Progenitor cell of endocrine pancreas (in vitro differentiated cells): ENCODE results near the gene CSHL1. TPM values are rescaled to one million over a fixed set of nuclear protein-coding genes. Genes with fewer than 3 reads are reported as not detected.
"Not testable (repeated sequence)": the region's sequence is repeated elsewhere in the genome, so short reads cannot be mapped to it uniquely, and the experiment has no call there.

Source experiments
- DNase-seq: peaks from one replicate; pipeline ENCODE4 v3.0.0; 2021; ENCODE audit warnings: low spot score; ENCODE audit not compliant: unreplicated experiment
- H3K27ac Mint-ChIP-seq: 2 replicates; pipeline ENCODE4 v1.8.0; 2021; ENCODE audit warnings: mild to moderate bottlenecking, moderate library complexity, mixed read lengths
- H3K27me3 Mint-ChIP-seq: 2 replicates; pipeline ENCODE4 v1.8.0; 2021; ENCODE audit warnings: mixed read lengths
- H3K36me3 Mint-ChIP-seq: 2 replicates; pipeline ENCODE4 v1.8.0; 2022; ENCODE audit warnings: mixed read lengths; ENCODE audit not compliant: insufficient read depth
- H3K4me1 Mint-ChIP-seq: 2 replicates; pipeline ENCODE4 v1.8.0; 2021; ENCODE audit warnings: low read depth, mixed read lengths
- H3K4me3 Mint-ChIP-seq: 2 replicates; pipeline ENCODE4 v1.8.0; 2021; ENCODE audit warnings: low read depth, mild to moderate bottlenecking, moderate library complexity, mixed read lengths
- H3K9me3 Mint-ChIP-seq: 2 replicates; pipeline ENCODE4 v1.8.0; 2021; ENCODE audit warnings: low read depth, mixed read lengths
- CTCF ChIP-seq: fragments of 200-600 bp; sonication (generic); IDR thresholded peaks from one replicate; pipeline ENCODE4 v1.5.0; 2021; ENCODE audit warnings: antibody characterized with exemption, mild to moderate bottlenecking; ENCODE audit not compliant: unreplicated experiment
- total RNA-seq: library from RNA; stranded (reverse); gene quantifications from 2 replicates; pipeline ENCODE4 v1.2.1, GENCODE V29; 2021

The CSHL1 gene
- total RNA-seq, 1 donor from 2014 or later = not detected

DNA sequence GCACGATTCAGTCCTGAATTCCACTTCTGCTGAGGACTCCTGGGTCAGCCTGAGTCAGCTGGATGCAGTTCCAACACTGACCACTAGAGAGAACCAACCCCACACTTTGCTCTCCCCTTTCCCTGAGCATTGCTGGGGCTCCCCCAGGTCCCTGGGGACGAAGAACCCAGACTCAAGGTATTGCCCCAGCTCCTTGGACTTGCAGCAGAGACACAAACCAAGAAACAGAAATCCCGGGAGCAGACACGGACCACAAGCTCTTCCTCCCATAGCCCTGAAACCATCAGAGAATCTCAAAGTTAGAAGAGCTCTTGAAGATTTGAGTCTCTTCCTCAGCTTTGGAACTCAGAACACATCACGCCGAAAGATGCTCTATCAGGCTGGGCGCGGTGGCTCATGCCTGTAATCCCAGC lies 8.3 kb upstream of the CSHL1 start:
- no peaks in the 10 kb centered on the region for H3K9me3 Mint-ChIP-seq
- no peak overlapping the region for H3K4me3 Mint-ChIP-seq
- peaks cover 38% of the 10 kb centered on the region for H3K27me3 Mint-ChIP-seq
- peak; percentile 74 for TF ChIP-seq CTCF
- H3K36me3 Mint-ChIP-seq = no peaks in the 10 kb centered on the region
- H3K4me1 Mint-ChIP-seq = no peaks in the 10 kb centered on the region
- no peak overlapping the region for H3K27ac Mint-ChIP-seq
- DNase-seq = peak; percentile 50

GRCh38 chr17:63918789-63919305 lies 7.8 kb upstream of the CSHL1 start, which contains the start of gene GH1:
GH1 (minus strand) TSS chr17:63918839; CDS start chr17:63918776, 63 bp downstream.
- not testable (repeated sequence) for H3K36me3 Mint-ChIP-seq, H3K4me3 Mint-ChIP-seq, H3K4me1 Mint-ChIP-seq, H3K9me3 Mint-ChIP-seq, H3K27ac Mint-ChIP-seq, DNase-seq
- H3K27me3 Mint-ChIP-seq = peaks cover 38% of the 10 kb centered on the region

DNA sequence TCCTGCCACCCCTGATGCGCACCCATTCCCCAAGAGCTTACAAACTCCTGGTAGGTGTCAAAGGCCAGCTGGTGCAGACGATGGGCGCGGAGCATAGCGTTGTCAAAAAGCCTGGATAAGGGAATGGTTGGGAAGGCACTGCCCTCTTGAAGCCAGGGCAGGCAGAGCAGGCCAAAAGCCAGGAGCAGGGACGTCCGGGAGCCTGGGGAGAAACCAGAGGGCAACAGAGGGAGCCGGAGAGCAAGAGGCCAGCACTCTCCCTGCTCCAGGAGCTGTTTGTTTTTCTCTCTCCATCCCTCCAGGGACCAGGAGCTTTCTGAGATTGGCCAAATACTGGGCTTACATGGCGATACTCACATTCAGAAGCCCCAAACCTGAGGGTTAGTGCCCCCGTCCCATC lies 7.2 kb upstream of the CSHL1 start:
- DNase-seq = no peak
- peaks cover 38% of the 10 kb centered on the region for H3K27me3 Mint-ChIP-seq
- no peaks in the 10 kb centered on the region for H3K4me1 Mint-ChIP-seq
- no peak overlapping the region for H3K4me3 Mint-ChIP-seq
- H3K9me3 Mint-ChIP-seq = no peaks in the 10 kb centered on the region
- TF ChIP-seq CTCF = no peak
- H3K36me3 Mint-ChIP-seq = no peaks in the 10 kb centered on the region
- no peak overlapping the region for H3K27ac Mint-ChIP-seq

DNA sequence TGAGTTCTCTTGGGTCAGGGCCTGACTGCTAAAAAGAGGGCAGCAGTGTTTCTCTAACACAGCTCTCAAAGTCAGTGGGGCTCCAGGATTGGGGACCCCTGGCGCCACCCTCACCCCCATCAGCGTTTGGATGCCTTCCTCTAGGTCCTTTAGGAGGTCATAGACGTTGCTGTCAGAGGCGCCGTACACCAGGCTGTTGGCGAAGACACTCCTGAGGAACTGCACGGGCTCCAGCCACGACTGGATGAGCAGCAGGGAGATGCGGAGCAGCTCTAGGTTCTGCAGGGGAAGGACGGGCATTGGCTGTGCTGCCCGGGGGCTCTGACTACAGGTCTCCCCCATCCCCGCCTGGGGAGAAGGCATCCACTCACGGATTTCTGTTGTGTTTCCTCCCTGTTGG lies 6.6 kb upstream of the CSHL1 start:
- no peaks in the 10 kb centered on the region for H3K36me3 Mint-ChIP-seq

DNA sequence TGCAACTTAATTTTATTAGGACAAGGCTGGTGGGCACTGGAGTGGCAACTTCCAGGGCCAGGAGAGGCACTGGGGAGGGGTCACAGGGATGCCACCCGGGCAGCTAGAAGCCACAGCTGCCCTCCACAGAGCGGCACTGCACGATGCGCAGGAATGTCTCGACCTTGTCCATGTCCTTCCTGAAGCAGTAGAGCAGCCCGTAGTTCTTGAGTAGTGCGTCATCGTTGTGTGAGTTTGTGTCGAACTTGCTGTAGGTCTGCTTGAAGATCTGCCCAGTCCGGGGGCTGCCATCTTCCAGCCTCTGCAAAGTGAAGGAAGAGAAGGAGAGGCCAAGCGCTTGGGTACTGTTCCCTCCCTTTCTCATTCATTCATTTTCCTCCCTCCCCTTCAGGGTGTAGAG lies 6.1 kb upstream of the CSHL1 start:
- H3K4me1 Mint-ChIP-seq, H3K27ac Mint-ChIP-seq, DNase-seq, H3K36me3 Mint-ChIP-seq, H3K4me3 Mint-ChIP-seq, H3K9me3 Mint-ChIP-seq: not testable (repeated sequence)
- H3K27me3 Mint-ChIP-seq = peaks cover 37% of the 10 kb centered on the region

More for the DNA sequence above, 6.6 kb upstream of the CSHL1 start:
- no peak for DNase-seq
- Mint-ChIP-seq H3K4me3 (no peak overlapping the region), H3K27me3 (peaks cover 38% of the 10 kb centered on the region), H3K9me3 (no peaks in the 10 kb centered on the region), H3K27ac (no peak overlapping the region), H3K4me1 (no peaks in the 10 kb centered on the region)
- TF ChIP-seq CTCF = no peak

DNA sequence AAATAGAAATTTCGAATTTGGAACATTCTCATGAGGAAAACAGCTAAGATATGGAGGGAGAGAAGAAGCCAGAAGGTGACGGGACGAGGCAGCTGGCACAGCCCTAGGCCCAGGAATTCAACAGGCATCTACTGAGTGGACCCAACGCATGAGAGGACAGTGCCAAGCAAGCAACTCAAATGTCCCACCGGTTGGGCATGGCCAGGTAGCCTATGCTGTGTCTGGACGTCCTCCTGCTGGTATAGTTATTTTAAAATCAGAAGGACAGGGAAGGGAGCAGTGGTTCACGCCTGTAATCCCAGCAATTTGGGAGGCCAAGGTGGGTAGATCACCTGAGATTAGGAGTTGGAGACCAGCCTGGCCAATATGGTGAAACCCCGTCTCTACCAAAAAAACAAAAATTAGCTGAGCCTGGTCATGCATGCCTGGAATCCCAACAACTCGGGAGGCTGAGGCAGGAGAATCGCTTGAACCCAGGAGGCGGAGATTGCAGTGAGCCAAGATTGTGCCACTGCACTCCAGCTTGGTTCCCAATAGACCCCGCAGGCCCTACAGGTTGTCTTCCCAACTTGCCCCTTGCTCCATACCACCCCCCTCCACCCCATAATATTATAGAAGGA lies 5.6 kb upstream of the CSHL1 start:
- no peak for TF ChIP-seq CTCF
- no peak overlapping the region for H3K4me3 Mint-ChIP-seq
- DNase-seq = no peak
- no peaks in the 10 kb centered on the region for H3K36me3 Mint-ChIP-seq
- H3K27me3 Mint-ChIP-seq = peaks cover 40% of the 10 kb centered on the region
- H3K27ac Mint-ChIP-seq = no peak overlapping the region
- H3K9me3 Mint-ChIP-seq = no peaks in the 10 kb centered on the region
- H3K4me1 Mint-ChIP-seq = no peaks in the 10 kb centered on the region

DNA sequence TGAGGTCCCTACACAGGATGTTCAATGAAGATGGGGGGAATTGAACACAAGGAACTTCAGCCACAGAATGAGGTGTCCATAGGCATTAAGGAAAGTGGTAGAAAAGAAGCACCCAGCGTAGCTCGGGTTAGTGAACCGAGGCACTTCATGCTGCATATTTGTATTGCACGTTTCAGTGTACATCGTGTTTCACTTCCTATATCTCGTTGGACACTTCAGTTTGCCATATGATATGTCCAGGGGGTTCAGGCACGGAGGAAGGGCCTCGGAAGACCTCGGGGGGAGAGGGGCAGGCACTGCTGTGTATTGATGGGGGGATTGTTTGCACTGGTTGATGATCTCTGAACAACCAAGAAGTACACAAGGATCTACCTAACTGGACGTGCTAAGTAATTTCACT lies 4.7 kb upstream of the CSHL1 start:
- H3K4me3 Mint-ChIP-seq, H3K4me1 Mint-ChIP-seq, H3K9me3 Mint-ChIP-seq, H3K27ac Mint-ChIP-seq, H3K36me3 Mint-ChIP-seq, DNase-seq: not testable (repeated sequence)
- peaks cover 46% of the 10 kb centered on the region for H3K27me3 Mint-ChIP-seq
